GM13977 (cell line): ENCODE results near the gene VWA2.

Source experiments
- DNase-seq: peaks from one replicate; pipeline ENCODE4 v3.0.0; 2012; ENCODE audit warnings: low spot score
- in situ Hi-C: fragments of 300-500 bp; cut with MboI; formaldehyde crosslinking; loops from one replicate; pipeline ENCODE4 v1.12.0; 2022; ENCODE audit warnings: low sequenced_read_pairs, low pct_unique_long_range_greater_than_20kb, mixed read lengths, inconsistent platforms; ENCODE audit not compliant: unreplicated experiment
- TF ChIP-seq, protein P1 (sequence below): IDR thresholded peaks from 2 replicates; pipeline ENCODE4 v1.5.1; 2012; ENCODE audit warnings: mild to moderate bottlenecking, control low read depth; ENCODE audit not compliant: insufficient read depth; ENCODE audit errors: extremely low read depth, missing control alignments

VWA2 gene

DNA sequence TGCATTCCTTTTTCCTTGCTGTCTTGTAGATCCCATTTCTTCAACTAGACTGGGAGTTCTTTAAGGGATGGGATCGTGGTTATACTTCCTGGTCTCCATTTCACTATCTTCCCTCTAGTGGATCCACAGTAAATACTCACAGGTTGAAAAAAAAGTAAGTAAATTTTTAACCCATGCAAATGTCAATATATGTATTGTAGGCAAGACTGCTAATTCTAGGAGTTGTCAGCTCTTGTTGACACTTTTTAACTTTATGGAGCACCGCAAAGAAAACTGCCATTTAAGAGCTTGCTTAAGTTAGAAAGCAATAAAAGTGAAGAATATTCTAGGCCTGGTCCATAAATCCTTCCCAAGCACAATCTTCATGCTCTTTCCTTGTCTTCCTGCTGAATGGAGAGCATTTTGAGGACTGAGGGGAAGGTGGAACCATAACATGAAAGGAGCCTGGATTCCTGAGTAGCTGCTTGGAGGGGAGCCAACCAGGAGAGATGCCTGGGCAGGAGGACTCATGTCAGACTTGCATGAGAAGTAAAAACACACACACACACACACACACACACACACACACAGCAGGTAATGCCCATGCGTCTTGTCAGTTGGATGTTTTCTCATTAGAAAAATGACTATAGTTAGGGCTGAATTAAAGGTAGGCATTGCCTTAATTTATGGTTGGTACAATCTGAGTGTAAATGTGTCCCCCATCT, 32.2 kb downstream of the VWA2 start:
- in situ Hi-C loops: no loop called here
- DNase-seq: no peak
- TF ChIP-seq, protein P1, sequence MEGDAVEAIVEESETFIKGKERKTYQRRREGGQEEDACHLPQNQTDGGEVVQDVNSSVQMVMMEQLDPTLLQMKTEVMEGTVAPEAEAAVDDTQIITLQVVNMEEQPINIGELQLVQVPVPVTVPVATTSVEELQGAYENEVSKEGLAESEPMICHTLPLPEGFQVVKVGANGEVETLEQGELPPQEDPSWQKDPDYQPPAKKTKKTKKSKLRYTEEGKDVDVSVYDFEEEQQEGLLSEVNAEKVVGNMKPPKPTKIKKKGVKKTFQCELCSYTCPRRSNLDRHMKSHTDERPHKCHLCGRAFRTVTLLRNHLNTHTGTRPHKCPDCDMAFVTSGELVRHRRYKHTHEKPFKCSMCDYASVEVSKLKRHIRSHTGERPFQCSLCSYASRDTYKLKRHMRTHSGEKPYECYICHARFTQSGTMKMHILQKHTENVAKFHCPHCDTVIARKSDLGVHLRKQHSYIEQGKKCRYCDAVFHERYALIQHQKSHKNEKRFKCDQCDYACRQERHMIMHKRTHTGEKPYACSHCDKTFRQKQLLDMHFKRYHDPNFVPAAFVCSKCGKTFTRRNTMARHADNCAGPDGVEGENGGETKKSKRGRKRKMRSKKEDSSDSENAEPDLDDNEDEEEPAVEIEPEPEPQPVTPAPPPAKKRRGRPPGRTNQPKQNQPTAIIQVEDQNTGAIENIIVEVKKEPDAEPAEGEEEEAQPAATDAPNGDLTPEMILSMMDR: no peak

DNA sequence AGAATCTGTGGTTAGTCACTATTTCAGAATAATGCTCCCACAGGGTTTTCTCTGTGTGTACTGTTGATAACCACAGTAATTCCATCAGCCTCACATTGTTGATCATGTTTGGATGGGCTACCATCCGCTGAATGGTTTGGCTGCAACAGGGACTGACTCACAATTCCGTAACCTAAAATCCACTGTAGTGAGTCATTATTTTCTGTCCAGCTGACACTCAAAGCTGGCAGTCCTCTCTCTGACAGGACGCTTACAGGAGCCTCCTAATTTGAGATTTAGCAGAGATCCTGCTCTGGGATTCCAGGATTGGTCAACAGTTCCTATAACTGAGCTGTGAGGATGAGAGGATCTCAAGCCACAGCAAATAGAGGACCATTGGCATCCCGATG, 32.7 kb downstream of the VWA2 start:
- in situ Hi-C loops: no loop called here
- no peak for DNase-seq
- TF ChIP-seq, protein P1: no peak

- DNase-seq: no peak
- in situ Hi-C loops: no loop called here
- TF ChIP-seq, protein P1: no peak
These were observed 33.6 kb downstream of the VWA2 start for GRCh38 chr10:114272696-114273095.

DNA sequence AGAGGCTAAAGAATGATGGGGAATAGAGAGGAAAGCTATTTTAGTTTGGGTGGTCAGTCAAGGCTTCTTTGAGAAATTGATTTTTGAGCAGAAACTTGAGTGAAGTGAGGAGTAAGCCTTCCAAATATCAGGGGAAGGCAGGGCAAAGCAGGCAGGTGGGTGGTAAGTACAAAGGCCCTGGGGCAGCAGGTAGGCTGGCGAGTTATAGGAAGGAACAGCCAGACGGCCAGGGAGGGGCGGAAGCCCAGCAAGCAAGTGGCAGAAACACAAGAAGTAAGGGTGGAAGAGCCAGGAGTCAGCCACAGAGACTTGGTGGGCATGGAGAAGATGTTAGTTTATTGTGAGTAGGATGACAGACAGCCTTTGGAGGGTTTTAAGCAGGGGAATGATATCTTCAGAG, 34.9 kb downstream of the VWA2 start:
- TF ChIP-seq, protein P1: no peak
- DNase-seq: no peak
- in situ Hi-C loops: no loop called here

GRCh38 chr10:114274616-114275453, 35.8 kb downstream of the VWA2 start:
- DNase-seq: no peak
- in situ Hi-C loops: no loop called here
- TF ChIP-seq, protein P1: no peak

DNA sequence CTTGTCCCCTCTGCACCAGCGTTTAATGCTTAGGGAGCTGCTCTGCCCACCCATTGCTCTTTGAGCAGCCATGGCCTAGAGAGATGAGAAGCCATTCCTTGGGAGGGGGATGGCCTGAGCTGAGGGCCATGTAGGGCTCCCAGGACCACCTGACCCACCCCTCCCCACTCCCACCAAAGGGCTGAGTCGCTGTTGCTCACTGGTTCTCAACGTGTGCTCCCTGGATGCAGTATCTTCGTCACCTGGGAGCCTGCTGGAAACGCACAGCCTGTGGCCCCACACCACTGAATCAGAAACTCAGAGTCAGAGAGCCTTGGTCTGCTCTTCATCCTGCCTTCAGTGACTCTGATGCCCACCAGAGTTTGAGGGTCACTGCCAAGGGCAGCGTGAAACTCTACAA, 37.0 kb downstream of the VWA2 start:
- in situ Hi-C loops: no loop called here
- DNase-seq: no peak
- TF ChIP-seq, protein P1: no peak
